Transverse colon (tissue), 4 donors: Measurements from ENCODE around the gene TRAPPC14.

ENCODE experiments used
- CTCF ChIP-seq, 5 experiments: fragments of 200-600 bp in 3 of 5; fragments of 450-650 bp in 2 of 5; sonication (generic) in 3 of 5; IDR thresholded peaks; 1 replicate in 2 of 5; 2 replicates in 3 of 5; pipeline ENCODE4 v1.5.1; 2016 to 2017; ENCODE audit warnings: antibody characterized with exemption in 5 of 5, inconsistent platforms in 3 of 5, mild to moderate bottlenecking in 2 of 5, moderate library complexity in 1 of 5
- EP300 ChIP-seq: sonication (generic); formaldehyde crosslinking; IDR thresholded peaks from one replicate; pipeline ENCODE4 v1.6.1; 2017; ENCODE audit warnings: antibody characterized with exemption, low read depth
- POLR2A ChIP-seq: fragments of 450-650 bp; IDR thresholded peaks from one replicate; pipeline ENCODE4 v1.6.1; 2016; ENCODE audit warnings: antibody characterized with exemption, mild to moderate bottlenecking, moderate library complexity
- POLR2AphosphoS5 ChIP-seq, 3 donors: sonication (generic); formaldehyde crosslinking; IDR thresholded peaks; one replicate each; pipeline ENCODE4 v1.6.1; 2016; ENCODE audit warnings: antibody characterized with exemption in 3 of 3

DNA sequence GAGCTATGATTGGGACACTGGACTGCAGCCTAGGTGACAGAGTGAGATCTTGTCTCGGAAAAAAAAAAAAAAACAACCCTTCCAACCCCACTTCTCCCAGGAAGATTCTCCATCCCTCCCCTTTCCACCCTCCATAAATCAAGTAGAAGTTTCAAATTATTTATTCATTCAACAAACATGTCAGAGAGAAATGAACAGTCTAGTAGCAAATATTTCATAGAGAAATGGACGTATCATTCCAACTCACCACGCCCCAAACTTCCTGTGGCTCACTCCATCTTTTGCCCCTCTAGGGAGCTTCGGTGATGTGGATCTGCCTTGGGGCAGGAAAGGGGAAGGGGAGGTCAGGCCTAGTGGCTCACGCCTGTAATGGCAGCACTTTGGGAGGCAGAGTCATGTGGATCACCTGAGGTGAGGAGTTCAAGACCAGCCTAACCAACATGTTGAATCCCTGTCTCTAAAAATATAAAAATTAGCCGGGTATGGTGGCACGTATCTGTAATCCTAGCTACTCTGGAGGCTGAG is 638 bp upstream of the TRAPPC14 start:
- peak in 1 of 5 experiments; percentile 16 for TF ChIP-seq CTCF (IDR thresholded peaks at IDR 0.05)
- no peak for TF ChIP-seq EP300
- TF ChIP-seq POLR2AphosphoS5 (IDR thresholded peaks at IDR 0.05), result no peak
- TF ChIP-seq POLR2A, result no peak
